Stimulated activated CD8-positive, alpha-beta memory T cell treated with anti-CD3 and anti-CD28 coated beads, Interleukin-2, amount 100 ng/mL, for 48 hours (primary cell): Measurements from ENCODE around the gene AP2A2.

ENCODE experiments used
- DNase-seq, 2 donors: peaks; one replicate each; pipeline ENCODE4 v3.0.0-alpha.2; 2020; ENCODE audit warnings: low read depth in 2 of 2

The AP2A2 gene

DNA sequence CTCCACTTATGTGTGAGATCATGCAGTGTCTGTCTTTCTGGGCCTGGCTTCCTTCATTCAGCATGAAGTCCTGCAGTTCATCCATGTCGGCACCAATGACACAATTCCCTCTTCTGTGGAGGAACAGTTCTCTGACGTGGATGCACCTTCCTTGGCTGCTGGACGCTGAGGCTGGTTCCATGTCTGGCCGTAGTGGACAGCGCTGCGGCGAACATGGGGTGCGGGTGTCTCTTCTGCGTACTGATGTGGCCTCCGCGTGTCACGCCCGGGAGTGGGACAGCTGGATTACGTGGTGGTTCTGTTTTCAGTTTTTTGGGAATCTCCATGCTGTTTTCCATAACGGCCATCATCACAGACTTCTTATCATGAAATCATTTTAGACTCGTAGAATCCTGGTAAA lies 132.1 kb downstream of the AP2A2 start:
- no peak for DNase-seq

DNA sequence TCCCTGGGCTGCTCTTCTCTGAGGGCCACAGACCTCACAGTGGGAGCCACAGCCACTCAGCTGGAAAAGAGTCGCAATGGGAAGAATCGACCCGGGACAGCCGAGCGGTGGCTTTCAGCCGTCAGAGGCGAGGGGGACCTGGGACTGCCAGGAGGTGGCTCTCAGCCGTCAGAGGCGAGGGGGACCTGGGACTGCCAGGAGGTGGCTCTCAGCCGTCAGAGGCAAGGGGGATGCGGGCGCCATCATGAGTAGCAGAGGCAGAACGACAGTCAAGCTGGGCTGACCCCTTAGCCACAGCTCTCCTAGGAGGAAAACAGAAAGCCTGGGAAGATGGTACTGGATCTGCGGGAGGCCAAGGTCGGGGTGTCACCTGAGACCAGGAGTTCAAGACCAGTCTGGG lies 134.1 kb downstream of the AP2A2 start:
- no peak for DNase-seq

DNA sequence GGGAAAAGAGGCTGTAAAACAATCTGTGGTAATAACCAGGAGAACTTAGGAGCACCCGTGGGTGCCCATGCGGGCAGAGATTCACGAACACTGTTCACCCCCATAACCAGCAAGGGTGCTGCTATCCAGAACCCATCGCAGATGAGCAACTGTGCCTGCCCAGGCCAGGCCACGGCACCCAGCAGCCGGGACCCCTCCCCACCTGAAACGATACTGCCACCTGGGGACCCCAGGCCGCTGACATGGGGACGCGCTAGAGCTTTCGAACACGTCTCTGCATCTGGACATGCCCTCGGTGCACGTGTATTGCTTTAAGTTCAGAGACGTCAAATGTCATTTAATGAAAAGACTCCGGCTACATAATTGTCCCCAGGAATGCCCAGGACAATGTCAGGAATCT lies 134.7 kb downstream of the AP2A2 start:
- no peak for DNase-seq

DNA sequence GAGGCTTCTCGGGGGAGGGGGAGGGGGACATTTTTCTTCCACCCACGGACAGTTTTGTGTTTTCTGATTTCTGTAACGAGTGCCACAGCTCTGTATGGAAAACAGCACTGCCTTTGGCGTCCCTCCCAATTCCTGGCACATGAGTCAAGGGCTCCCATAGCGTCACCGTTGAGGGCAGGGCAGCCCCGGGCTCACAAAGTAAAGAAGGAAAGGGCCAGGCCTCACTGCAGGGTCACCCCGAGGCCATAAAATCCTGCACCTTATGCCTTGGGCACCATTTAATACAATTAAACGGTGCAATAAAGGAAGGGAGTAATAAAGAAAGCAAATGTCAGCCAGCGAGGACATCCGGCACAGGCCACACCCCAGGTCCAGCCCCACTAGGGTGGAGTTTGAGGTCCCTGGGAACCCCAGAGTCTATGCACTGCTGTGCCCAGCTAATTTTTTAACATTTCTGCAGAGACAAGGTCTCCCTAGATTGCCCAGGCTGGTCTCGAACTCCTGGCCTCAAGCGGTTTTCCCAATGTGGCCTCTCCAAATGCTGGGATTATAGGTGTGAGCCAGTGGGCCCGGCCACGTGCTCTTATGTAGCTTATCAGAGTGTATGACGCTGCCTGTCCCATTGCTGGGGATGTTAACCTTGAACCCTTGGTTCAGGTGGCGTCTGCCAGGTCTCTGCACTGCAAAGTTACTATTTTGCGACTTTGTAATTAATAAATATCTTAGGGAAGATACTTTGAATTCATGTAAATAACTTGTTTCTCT lies 135.4 kb downstream of the AP2A2 start:
- no peak for DNase-seq
